Measurements from ENCODE around the gene OAS2. TPM values are rescaled to one million over a fixed set of nuclear protein-coding genes. Genes with fewer than 3 reads are reported as not detected.
"Not testable (repeated sequence)": the region's sequence is repeated elsewhere in the genome, so short reads cannot be mapped to it uniquely, and the experiment has no call there.

OAS2 gene
- total RNA-seq, 1 donor from 2014 or later = 80.4 TPM

GRCh38 chr12:112948806-112949205 is 29.5 kb upstream of the OAS2 start:
- no peak for DNase-seq (ENCODE audit: extremely low read depth, low read depth, low spot score)

- no peak for DNase-seq (ENCODE audit: extremely low read depth, low read depth, low spot score)
Measured at GRCh38 chr12:112950701-112951100, 27.6 kb upstream of the OAS2 start.

GRCh38 chr12:112957125-112957524 is 21.2 kb upstream of the OAS2 start:
- not testable (repeated sequence) for DNase-seq (ENCODE audit: extremely low read depth, low read depth, low spot score)

- DNase-seq (ENCODE audit: extremely low read depth, low read depth, low spot score) = no peak
Measured at GRCh38 chr12:112961074-112961473, 17.2 kb upstream of the OAS2 start.

GRCh38 chr12:112961536-112961935 is 16.8 kb upstream of the OAS2 start:
- no peak for DNase-seq (ENCODE audit: extremely low read depth, low read depth, low spot score)

GRCh38 chr12:112962561-112962960 is 15.8 kb upstream of the OAS2 start:
- DNase-seq (ENCODE audit: extremely low read depth, low read depth, low spot score) = no peak

- DNase-seq (ENCODE audit: extremely low read depth, low read depth, low spot score) = no peak
Measured at GRCh38 chr12:112963227-112963861, 15.0 kb upstream of the OAS2 start.

GRCh38 chr12:112964067-112964670 is 14.2 kb upstream of the OAS2 start:
- no peak for DNase-seq (ENCODE audit: extremely low read depth, low read depth, low spot score)

GRCh38 chr12:112964915-112965314 is 13.4 kb upstream of the OAS2 start:
- no peak for DNase-seq (ENCODE audit: extremely low read depth, low read depth, low spot score)

GRCh38 chr12:112965643-112966042 is 12.7 kb upstream of the OAS2 start:
- DNase-seq (ENCODE audit: extremely low read depth, low read depth, low spot score) = no peak

GRCh38 chr12:112967306-112967705 is 11.0 kb upstream of the OAS2 start:
- DNase-seq (ENCODE audit: extremely low read depth, low read depth, low spot score) = no peak

- no peak for DNase-seq (ENCODE audit: extremely low read depth, low read depth, low spot score)
Measured at GRCh38 chr12:112967858-112968257, 10.5 kb upstream of the OAS2 start.

- DNase-seq (ENCODE audit: extremely low read depth, low read depth, low spot score) = no peak
Measured at GRCh38 chr12:112969547-112970306, 8.6 kb upstream of the OAS2 start.

- no peak for DNase-seq (ENCODE audit: extremely low read depth, low read depth, low spot score)
Measured at GRCh38 chr12:112970391-112970790, 7.9 kb upstream of the OAS2 start.

GRCh38 chr12:112971248-112971647 is 7.1 kb upstream of the OAS2 start:
- DNase-seq (ENCODE audit: extremely low read depth, low read depth, low spot score) = peak; percentile 10

- no peak for DNase-seq (ENCODE audit: extremely low read depth, low read depth, low spot score)
Measured at GRCh38 chr12:112973011-112973735, 5.1 kb upstream of the OAS2 start.

GRCh38 chr12:112973818-112974231 is 4.5 kb upstream of the OAS2 start:
- DNase-seq (ENCODE audit: extremely low read depth, low read depth, low spot score) = no peak

GRCh38 chr12:112974904-112975303 is 3.4 kb upstream of the OAS2 start:
- DNase-seq (ENCODE audit: extremely low read depth, low read depth, low spot score) = no peak

- no peak for DNase-seq (ENCODE audit: extremely low read depth, low read depth, low spot score)
Measured at GRCh38 chr12:112977139-112977538, 1.2 kb upstream of the OAS2 start.

- DNase-seq (ENCODE audit: extremely low read depth, low read depth, low spot score) = no peak
Measured at GRCh38 chr12:112977641-112978040, 678 bp upstream of the OAS2 start.

- no peak for DNase-seq (ENCODE audit: extremely low read depth, low read depth, low spot score)
Measured at GRCh38 chr12:112979041-112979680, 842 bp downstream of the OAS2 start.

Data from glomerular endothelial cell (primary cell).